ENCODE data around the gene DSE.

DSE gene

GRCh38 chr6:116392132-116393013 is 21.6 kb downstream of the DSE start:
- H4K8ac ChIP-seq (ENCODE audit: low read length) = no peak overlapping the region
- no peak overlapping the region for H3K4me2 ChIP-seq (ENCODE audit: low read length, poor library complexity, severe bottlenecking)
- H3K27ac ChIP-seq (ENCODE audit: low read length, poor library complexity, severe bottlenecking) = no peak overlapping the region
- H3K27me3 ChIP-seq (ENCODE audit: control insufficient read depth in 1 of 2, insufficient read depth in 1 of 2, low read length in 2 of 2) = no peaks in the 10 kb centered on the region
- no peak overlapping the region for H2AFZ ChIP-seq (ENCODE audit: low read depth, low read length)
- H2BK15ac ChIP-seq (ENCODE audit: low read depth, poor library complexity, severe bottlenecking) = no peak overlapping the region
- H3K36me3 ChIP-seq (ENCODE audit: control insufficient read depth in 1 of 2, insufficient read depth in 2 of 2, low read depth in 1 of 2, low read length in 2 of 2) = no peaks in the 10 kb centered on the region
- H3K23ac ChIP-seq (ENCODE audit: low read length in 2 of 2) = no peak overlapping the region
- H2BK120ac ChIP-seq (ENCODE audit: low read depth, low read length) = no peak overlapping the region
- no peaks in the 10 kb centered on the region for H3K9me3 ChIP-seq (ENCODE audit: control insufficient read depth, low read length)
- H3K14ac ChIP-seq (ENCODE audit: low read length in 2 of 2) = no peak overlapping the region
- peak overlapping the region; percentile 58 for H4K91ac ChIP-seq (ENCODE audit: low read length)
- peak overlapping the region in 1 of 2 experiments; percentile 60 for H3K18ac ChIP-seq (ENCODE audit: low read depth in 1 of 2, low read length in 2 of 2)
- H2AK5ac ChIP-seq (ENCODE audit: low read length, severe bottlenecking) = peak overlapping the region; percentile 18
- 85% methylated on average over 9 of the region's 10 CpGs for WGBS
- peaks cover 4% of the 10 kb centered on the region for H3K79me1 ChIP-seq (replicated peaks; ENCODE audit: low read length, poor library complexity, severe bottlenecking)
- no peak overlapping the region for H3K9ac ChIP-seq (ENCODE audit: low read length)
- DNase-seq = peak; percentile 45
- peaks cover 13% of the 10 kb centered on the region for H3K4me1 ChIP-seq (ENCODE audit: control insufficient read depth, insufficient read depth, low read depth, low read length)
- peak overlapping the region in 1 of 2 experiments; percentile 1 for H2BK12ac ChIP-seq (ENCODE audit: low read length in 2 of 2)
- no peak overlapping the region for H2BK5ac ChIP-seq (ENCODE audit: low read depth, low read length, poor library complexity, severe bottlenecking)
- no peak overlapping the region for H3K4ac ChIP-seq (ENCODE audit: low read depth in 1 of 2, low read length in 2 of 2)
- no peak overlapping the region for H3K4me3 ChIP-seq (ENCODE audit: insufficient read depth in 1 of 2, low read depth in 1 of 2, low read length in 2 of 2)

DNA sequence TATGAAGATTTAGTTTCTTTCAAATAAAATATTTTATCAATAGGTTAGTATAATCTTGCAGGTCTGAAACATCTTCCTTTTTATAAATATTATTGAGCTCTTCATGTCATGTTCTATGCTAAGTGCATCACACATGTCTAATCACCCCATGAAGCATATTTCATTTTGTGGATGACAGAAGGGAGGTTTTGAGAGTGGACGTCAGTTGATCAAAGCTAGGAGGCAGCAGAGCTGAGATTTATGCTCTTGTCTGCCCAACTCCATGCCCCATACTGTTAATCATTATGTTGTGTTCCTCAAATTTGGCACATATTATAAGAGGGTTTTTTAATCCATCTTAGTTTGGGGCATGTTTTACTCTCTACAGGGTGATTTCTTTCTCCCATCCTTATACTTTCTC is 22.7 kb downstream of the DSE start:
- Histone ChIP-seq H4K8ac (ENCODE audit: low read length) (no peak overlapping the region), H3K9me3 (ENCODE audit: control insufficient read depth, low read length) (no peaks in the 10 kb centered on the region), H3K79me1 (replicated peaks; ENCODE audit: low read length, poor library complexity, severe bottlenecking) (peaks cover 4% of the 10 kb centered on the region), H3K4me2 (ENCODE audit: low read length, poor library complexity, severe bottlenecking) (no peak overlapping the region), H2BK15ac (ENCODE audit: low read depth, poor library complexity, severe bottlenecking) (no peak overlapping the region), H2AK5ac (ENCODE audit: low read length, severe bottlenecking) (no peak overlapping the region), H3K4me1 (ENCODE audit: control insufficient read depth, insufficient read depth, low read depth, low read length) (peaks cover 14% of the 10 kb centered on the region), H3K9ac (ENCODE audit: low read length) (peak overlapping the region; percentile 33), H2AFZ (ENCODE audit: low read depth, low read length) (no peak overlapping the region), H3K14ac (ENCODE audit: low read length in 2 of 2) (no peak overlapping the region), H2BK120ac (ENCODE audit: low read depth, low read length) (no peak overlapping the region), H3K18ac (ENCODE audit: low read depth in 1 of 2, low read length in 2 of 2) (no peak overlapping the region), H4K91ac (ENCODE audit: low read length) (no peak overlapping the region), H3K36me3 (ENCODE audit: control insufficient read depth in 1 of 2, insufficient read depth in 2 of 2, low read depth in 1 of 2, low read length in 2 of 2) (no peaks in the 10 kb centered on the region), H3K27ac (ENCODE audit: low read length, poor library complexity, severe bottlenecking) (no peak overlapping the region), H3K27me3 (ENCODE audit: control insufficient read depth in 1 of 2, insufficient read depth in 1 of 2, low read length in 2 of 2) (no peaks in the 10 kb centered on the region), H3K4ac (ENCODE audit: low read depth in 1 of 2, low read length in 2 of 2) (no peak overlapping the region), H3K23ac (ENCODE audit: low read length in 2 of 2) (no peak overlapping the region), H3K4me3 (ENCODE audit: insufficient read depth in 1 of 2, low read depth in 1 of 2, low read length in 2 of 2) (no peak overlapping the region), H2BK5ac (ENCODE audit: low read depth, low read length, poor library complexity, severe bottlenecking) (no peak overlapping the region), H2BK12ac (ENCODE audit: low read length in 2 of 2) (no peak overlapping the region)
- no peak for DNase-seq
- no CpG with 5 or more reads among the region's 1 CpG for WGBS

- H3K23ac ChIP-seq (ENCODE audit: low read length in 2 of 2) = no peak overlapping the region
- H2BK12ac ChIP-seq (ENCODE audit: low read length in 2 of 2) = no peak overlapping the region
- no peak overlapping the region for H2AK5ac ChIP-seq (ENCODE audit: low read length, severe bottlenecking)
- no peak overlapping the region for H4K8ac ChIP-seq (ENCODE audit: low read length)
- H2BK120ac ChIP-seq (ENCODE audit: low read depth, low read length) = no peak overlapping the region
- WGBS = 100% methylated on average over 1 of the region's 3 CpGs
- H4K91ac ChIP-seq (ENCODE audit: low read length) = no peak overlapping the region
- no peak overlapping the region for H3K4ac ChIP-seq (ENCODE audit: low read depth in 1 of 2, low read length in 2 of 2)
- H3K79me1 ChIP-seq (replicated peaks; ENCODE audit: low read length, poor library complexity, severe bottlenecking) = peaks cover 3% of the 10 kb centered on the region
- no peak overlapping the region for H2BK5ac ChIP-seq (ENCODE audit: low read depth, low read length, poor library complexity, severe bottlenecking)
- H3K4me1 ChIP-seq (ENCODE audit: control insufficient read depth, insufficient read depth, low read depth, low read length) = peaks cover 16% of the 10 kb centered on the region
- no peaks in the 10 kb centered on the region for H3K9me3 ChIP-seq (ENCODE audit: control insufficient read depth, low read length)
- no peak overlapping the region for H2AFZ ChIP-seq (ENCODE audit: low read depth, low read length)
- DNase-seq = no peak
- peaks cover 4 to 9% of the 10 kb centered on the region in 2 experiments for H3K36me3 ChIP-seq (ENCODE audit: control insufficient read depth in 1 of 2, insufficient read depth in 2 of 2, low read depth in 1 of 2, low read length in 2 of 2)
- no peak overlapping the region for H3K9ac ChIP-seq (ENCODE audit: low read length)
- H3K4me2 ChIP-seq (ENCODE audit: low read length, poor library complexity, severe bottlenecking) = no peak overlapping the region
- no peak overlapping the region for H3K14ac ChIP-seq (ENCODE audit: low read length in 2 of 2)
- no peak overlapping the region for H3K27ac ChIP-seq (ENCODE audit: low read length, poor library complexity, severe bottlenecking)
- no peak overlapping the region for H2BK15ac ChIP-seq (ENCODE audit: low read depth, poor library complexity, severe bottlenecking)
- H3K4me3 ChIP-seq (ENCODE audit: insufficient read depth in 1 of 2, low read depth in 1 of 2, low read length in 2 of 2) = no peak overlapping the region
- no peaks in the 10 kb centered on the region for H3K27me3 ChIP-seq (ENCODE audit: control insufficient read depth in 1 of 2, insufficient read depth in 1 of 2, low read length in 2 of 2)
- H3K18ac ChIP-seq (ENCODE audit: low read depth in 1 of 2, low read length in 2 of 2) = no peak overlapping the region
Measured at GRCh38 chr6:116395647-116396046, 24.9 kb downstream of the DSE start.

DNA sequence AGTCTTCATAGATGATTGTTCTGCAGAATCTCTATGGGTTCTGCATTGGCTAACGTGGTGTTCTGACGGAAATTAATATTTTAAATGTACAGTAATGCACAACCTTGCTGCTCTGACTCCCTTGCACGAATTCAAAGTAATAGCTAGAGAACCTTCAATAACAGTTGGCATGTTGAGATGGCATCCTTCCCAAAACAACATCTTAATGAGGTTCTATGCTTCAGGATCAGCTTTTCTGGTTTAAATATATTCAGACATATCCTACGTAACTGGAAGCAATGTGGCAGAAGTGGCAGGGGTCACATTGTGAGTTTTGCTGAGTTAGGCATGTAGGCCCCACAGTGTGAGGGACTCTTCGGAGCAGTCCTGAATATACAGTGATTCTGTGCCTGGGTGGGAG is 25.7 kb downstream of the DSE start:
- Histone ChIP-seq H4K8ac (ENCODE audit: low read length) (no peak overlapping the region), H3K14ac (ENCODE audit: low read length in 2 of 2) (no peak overlapping the region), H4K91ac (ENCODE audit: low read length) (no peak overlapping the region), H2BK5ac (ENCODE audit: low read depth, low read length, poor library complexity, severe bottlenecking) (no peak overlapping the region), H2BK120ac (ENCODE audit: low read depth, low read length) (no peak overlapping the region), H3K4me2 (ENCODE audit: low read length, poor library complexity, severe bottlenecking) (no peak overlapping the region), H3K23ac (ENCODE audit: low read length in 2 of 2) (no peak overlapping the region), H3K27me3 (ENCODE audit: control insufficient read depth in 1 of 2, insufficient read depth in 1 of 2, low read length in 2 of 2) (no peaks in the 10 kb centered on the region), H3K36me3 (ENCODE audit: control insufficient read depth in 1 of 2, insufficient read depth in 2 of 2, low read depth in 1 of 2, low read length in 2 of 2) (peaks cover 4 to 9% of the 10 kb centered on the region in 2 experiments), H3K4me1 (ENCODE audit: control insufficient read depth, insufficient read depth, low read depth, low read length) (peaks cover 16% of the 10 kb centered on the region), H3K9ac (ENCODE audit: low read length) (no peak overlapping the region), H3K9me3 (ENCODE audit: control insufficient read depth, low read length) (no peaks in the 10 kb centered on the region), H3K4me3 (ENCODE audit: insufficient read depth in 1 of 2, low read depth in 1 of 2, low read length in 2 of 2) (no peak overlapping the region), H2BK15ac (ENCODE audit: low read depth, poor library complexity, severe bottlenecking) (no peak overlapping the region), H2AK5ac (ENCODE audit: low read length, severe bottlenecking) (peak overlapping the region; percentile 17), H3K18ac (ENCODE audit: low read depth in 1 of 2, low read length in 2 of 2) (no peak overlapping the region), H2AFZ (ENCODE audit: low read depth, low read length) (no peak overlapping the region), H3K4ac (ENCODE audit: low read depth in 1 of 2, low read length in 2 of 2) (no peak overlapping the region), H3K79me1 (replicated peaks; ENCODE audit: low read length, poor library complexity, severe bottlenecking) (peaks cover 3% of the 10 kb centered on the region), H3K27ac (ENCODE audit: low read length, poor library complexity, severe bottlenecking) (no peak overlapping the region), H2BK12ac (ENCODE audit: low read length in 2 of 2) (no peak overlapping the region)
- 97% methylated on average over 5 of the region's 5 CpGs for WGBS
- no peak for DNase-seq

Measured in mesenchymal stem cell (in vitro differentiated cells and primary cell).